GM12892 (cell line): ENCODE results near the gene FRS3.

Experiments used
- POLR2A ChIP-seq: IDR thresholded peaks from 2 replicates; pipeline ENCODE4 v1.6.1; 2011; ENCODE audit warnings: low read depth, low read length, control low read depth
- POLR2AphosphoS5 ChIP-seq: IDR thresholded peaks from 2 replicates; pipeline ENCODE4 v1.6.1; 2011; ENCODE audit warnings: low read depth, low read length, control low read depth
- TAF1 ChIP-seq: IDR thresholded peaks from 2 replicates; pipeline ENCODE4 v1.6.1; 2011; ENCODE audit warnings: low read depth, mild to moderate bottlenecking, control low read depth, low read length, borderline replicate concordance

- TF ChIP-seq TAF1 (no peak), POLR2A (no peak), POLR2AphosphoS5 (no peak)
Measured at GRCh38 chr6:41780551-41781365, 1.1 kb upstream of the FRS3 start, which contains the start of gene PRICKLE4.
